IPS DF 19.7 (cell line): ENCODE measurements around the gene GAS2L2.

Source experiments
- DNase-seq: peaks from one replicate; pipeline ENCODE4 v3.0.0-alpha.2; 2013; ENCODE audit warnings: low read depth, low spot score

GAS2L2 gene

DNA sequence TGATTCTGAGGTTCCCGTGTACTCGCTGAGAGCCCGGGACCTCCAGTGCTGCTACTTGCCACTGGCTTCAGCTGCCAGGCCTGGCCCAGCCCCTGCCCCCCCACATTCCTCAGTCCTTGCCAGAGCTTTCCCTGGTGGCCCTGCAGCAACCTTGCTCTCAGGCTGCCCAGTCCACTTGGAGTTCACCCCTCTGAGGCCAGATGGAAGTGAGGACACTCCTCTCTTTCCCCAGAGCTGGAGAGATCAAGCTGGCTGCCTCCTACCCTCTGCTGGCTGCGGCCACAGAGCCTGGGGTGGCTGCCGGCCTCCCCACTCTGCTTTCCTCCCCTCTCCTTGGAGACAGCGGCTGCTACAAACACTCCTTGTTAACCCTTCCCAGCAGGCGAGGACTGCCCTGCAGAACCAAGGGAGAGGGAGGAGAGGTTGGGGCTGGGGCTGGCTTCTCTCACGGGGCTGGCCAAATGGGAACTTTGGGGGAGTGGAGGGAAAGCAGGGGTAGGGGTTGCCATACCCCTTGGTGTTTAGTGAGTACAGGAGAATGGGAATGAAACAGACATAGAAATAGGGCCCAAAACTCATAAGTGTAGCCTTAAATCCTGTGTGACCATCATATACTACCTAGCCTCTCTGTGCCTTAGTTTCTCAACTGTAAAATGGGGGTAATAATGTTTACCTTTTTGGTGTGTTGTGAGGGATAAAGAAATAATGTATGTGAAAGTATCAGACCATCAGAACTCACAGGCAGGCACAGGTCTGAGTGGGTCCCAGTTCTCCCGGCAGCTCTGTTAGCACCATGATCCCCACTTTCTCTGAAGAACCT is at the start of gene GAS2L2:
GAS2L2 (minus strand) TSS at position 295 of the 820 bp plus-strand sequence. CDS start 389 bp downstream, outside the sequence.
- no peak for DNase-seq

DNA sequence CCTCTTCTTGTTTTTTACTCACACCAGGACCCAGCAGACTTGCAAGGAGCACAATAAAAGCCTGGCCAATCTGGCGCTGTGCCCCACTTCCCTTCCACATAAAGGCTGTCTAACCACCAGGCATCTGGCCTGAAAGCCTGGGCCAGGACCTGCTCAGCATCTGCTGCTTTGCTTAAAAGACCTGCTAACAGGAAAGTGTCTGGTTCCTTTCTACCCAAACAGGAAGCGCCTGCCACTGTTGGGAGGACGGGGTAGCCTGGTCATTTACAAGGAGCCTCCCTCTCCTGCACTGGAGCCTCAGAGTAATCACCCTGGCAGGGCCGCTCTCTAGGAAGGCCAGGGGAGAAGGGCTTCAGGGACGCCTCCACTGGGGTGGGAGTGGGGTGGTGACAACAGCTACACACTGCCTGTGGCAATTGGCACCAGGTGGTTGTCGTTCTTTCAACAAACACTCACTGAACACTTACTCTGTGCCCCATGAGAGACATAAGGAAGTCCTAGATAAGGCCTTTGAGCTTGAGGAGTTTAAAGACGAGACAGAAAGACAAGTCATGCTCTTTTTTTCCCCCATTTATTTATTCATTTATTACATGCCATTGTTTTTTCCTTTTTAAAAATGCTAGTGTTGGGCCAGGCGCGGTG is 48.7 kb upstream of the GAS2L2 start:
- DNase-seq, result no peak

DNA sequence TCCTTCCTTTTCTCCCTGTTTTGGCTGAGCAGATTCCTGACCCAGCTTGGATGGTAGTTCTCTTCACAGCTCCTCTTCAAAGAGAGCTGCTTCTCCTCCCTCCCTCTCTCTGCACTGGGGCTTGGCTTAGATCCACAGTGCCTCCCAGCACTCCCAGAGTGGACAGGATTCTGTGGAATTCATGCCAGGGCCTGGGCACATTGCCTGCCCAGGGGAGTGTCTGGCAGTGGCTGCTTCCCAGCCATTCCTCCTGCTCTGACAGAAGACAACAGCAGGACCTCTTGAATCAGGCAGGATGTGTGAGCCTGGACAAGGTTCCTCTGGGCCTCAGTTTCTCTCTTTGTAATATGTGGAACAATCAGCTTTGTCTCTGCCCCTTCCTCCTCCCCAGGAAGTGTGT is 46.9 kb upstream of the GAS2L2 start:
- DNase-seq, result no peak

DNA sequence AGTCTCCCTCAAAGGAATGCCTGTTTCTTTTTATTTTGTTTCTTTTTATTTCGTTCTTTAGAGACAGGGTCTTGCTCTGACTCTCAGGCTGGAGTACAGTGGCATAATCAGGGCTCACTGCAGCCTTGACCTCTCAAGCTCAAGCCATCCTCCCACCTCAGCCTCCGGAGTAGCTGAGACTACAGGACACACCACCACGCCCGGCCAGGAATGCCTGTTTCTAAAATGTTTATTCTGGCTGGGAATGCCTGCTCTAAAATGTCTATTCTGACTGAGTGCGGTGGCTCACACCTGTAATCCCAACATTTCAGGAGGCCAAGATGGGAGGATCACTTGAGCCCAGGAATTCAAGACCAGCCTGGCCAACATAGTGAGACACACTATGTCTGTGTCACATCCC is 44.9 kb upstream of the GAS2L2 start:
- DNase-seq, result no peak

DNA sequence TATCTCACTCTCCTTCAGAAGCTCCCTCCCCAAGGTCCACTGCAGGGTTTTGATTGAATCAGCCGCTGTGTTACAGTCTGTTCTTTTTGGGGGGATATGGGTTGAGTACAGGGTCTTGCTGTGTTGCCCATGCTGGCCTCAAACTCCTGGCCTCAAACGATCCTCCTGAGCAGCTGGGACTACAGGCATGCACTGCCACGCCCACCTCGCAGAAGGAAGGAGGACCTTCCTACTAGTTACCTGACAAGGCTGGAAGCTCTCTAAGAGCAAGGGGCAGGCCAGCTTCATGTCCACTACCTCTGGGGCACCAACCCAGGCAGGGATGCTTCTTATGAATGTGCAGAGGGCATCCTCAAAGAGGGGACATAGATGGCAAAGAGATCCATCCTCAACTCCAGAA is 44.3 kb upstream of the GAS2L2 start:
- no peak for DNase-seq

DNA sequence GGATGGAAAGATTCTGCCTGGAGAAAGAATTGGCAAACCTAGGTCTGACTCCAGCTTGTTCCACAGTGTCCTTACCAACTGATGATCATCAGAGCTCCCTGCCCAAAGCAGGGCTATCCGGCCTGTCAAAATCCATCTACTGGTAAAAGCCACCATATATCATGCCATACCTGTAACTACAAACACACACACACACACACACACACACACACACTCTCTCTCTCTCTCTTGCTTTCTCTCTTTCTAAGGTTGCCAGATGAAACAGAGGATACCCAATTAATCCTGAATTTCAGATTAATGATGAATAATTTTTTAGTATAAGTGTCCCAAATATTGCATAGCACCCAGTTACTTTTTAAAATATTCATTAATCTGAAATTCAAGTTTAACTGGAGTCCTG is 43.9 kb upstream of the GAS2L2 start:
- no peak for DNase-seq

DNA sequence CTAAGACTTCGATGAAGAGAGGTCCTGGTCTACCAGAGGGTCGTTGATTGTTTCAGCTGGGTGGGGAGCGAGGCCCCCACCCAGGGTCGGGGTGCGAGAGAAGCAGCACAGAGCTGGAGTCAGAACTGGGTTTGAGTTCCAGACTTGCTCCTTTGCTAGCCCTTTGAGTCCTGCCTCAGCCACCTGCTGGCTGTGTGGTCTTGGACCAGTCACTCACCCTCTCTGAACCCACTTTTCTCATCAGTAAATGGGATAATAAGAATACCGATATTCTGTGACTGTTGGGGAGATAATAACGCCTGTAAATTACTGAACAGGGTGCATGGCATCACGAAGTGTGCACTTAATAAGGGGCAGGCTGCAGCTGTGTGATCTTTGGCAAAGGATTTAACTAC is 42.8 kb upstream of the GAS2L2 start:
- DNase-seq, result no peak

DNA sequence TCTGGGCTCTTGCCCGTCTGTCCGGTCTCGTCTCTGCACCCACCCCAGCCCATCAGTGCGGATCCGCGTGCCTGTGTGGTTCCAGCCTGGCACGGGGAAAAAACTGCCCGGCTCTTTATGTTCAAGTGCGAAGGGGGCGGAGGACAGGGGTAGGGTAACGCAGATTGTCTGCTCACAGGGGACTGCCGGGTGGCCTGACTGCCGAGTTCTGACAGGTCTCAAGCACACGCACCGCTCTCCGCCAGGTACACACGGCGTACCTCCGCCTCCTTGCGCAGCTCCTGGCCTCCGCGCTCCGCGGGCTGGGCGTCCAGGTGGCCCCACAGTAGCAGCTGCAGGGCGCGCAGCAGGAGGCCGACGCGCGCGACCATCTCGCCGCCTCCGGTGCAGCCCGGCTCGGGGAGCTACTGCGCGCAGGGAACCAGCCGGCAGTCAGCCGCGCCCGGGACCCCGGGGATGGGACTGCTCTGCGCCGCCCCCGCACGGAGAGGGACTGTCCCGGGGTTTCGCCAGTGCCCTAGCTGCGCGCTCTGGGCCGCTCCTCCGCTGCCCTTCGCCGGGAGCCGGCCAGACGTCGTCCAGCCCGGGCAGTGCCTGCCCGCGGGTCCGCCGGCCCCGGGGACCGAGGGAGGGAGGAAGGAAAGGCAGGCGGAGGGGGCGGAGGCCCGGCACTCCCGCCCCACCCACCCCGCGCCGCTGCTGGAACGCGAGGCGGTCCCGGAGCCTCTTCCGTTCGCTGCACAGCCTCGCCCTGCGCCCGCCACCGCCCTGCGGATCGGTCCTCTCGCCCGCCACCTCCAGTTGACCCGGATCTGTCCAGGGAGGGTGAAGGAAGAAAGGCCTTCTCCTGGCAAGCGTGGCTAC is 42.2 kb upstream of the GAS2L2 start, which contains the start of gene MMP28:
MMP28 (minus strand) TSS at position 635 of the 864 bp plus-strand sequence; CDS start at position 371, 264 bp downstream.
- DNase-seq, result no peak

DNA sequence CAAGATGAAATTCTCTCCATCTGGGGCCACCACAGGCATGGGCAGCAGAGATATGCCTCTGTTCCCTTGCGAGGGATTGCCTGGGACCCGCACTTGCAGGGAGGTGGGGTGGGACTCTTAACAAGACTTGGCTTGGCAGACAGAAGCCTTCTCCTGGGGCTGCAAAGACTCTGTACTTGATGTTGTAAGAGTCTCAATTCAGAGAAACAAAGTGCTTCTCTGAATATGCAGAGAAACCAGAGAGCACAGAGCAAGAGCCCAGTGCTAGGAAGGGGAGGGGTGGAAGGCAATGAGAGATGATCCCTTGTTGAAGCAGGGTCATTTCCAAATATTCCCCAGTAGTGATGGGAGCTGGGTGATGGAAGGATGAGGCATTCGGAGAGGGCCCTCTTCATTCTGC is 40.2 kb upstream of the GAS2L2 start:
- DNase-seq, result no peak

DNA sequence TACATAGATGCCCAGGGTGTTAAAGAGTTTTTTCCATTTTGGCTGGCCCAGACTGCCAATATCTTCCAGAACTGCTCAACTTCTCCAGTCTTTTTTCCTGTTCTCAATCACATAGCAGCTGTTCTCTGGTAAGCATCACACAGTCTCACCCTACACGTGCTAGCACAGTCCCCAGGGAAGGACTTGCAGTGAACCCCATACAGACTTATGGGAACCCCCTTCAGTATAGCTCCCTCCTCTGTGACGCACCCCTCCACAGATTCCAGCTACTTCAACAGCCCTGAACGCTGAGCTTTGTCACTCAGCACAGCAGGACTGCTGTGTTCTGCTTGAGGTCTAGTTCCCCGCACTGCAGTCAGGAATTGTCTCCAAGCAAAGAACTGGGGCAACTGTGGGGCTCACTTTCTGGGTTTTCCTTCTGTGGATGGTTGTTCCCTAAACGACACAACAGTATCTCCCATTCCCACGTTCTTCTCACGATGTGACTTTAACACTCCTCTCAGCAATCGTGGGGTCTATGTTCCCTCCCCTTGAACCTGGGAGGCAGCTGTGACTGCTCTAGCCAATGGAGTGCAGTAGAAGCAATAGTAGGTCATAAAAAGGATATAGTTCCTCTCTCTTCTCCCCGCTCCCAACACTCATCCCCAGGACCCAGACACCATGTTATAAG is 38.8 kb upstream of the GAS2L2 start:
- no peak for DNase-seq

DNA sequence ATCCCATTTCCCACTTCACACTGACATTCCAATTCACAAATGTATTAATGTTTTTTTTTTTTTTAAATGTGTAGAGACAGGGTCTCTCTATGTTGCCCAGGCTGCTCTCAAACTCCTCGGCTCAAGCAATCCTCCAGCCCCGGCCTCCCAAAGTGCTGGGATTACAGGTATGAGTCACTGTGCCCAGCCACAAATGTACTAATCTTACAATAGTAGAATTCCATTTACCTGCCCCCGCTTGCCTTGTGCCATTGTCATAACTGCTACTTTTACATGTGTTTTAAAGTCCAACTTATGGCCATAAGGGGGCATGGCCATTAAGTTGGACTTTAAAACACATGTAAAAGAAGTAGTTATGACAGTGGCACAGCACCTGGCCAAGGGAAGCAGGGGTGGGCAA is 37.8 kb upstream of the GAS2L2 start:
- DNase-seq, result no peak

DNA sequence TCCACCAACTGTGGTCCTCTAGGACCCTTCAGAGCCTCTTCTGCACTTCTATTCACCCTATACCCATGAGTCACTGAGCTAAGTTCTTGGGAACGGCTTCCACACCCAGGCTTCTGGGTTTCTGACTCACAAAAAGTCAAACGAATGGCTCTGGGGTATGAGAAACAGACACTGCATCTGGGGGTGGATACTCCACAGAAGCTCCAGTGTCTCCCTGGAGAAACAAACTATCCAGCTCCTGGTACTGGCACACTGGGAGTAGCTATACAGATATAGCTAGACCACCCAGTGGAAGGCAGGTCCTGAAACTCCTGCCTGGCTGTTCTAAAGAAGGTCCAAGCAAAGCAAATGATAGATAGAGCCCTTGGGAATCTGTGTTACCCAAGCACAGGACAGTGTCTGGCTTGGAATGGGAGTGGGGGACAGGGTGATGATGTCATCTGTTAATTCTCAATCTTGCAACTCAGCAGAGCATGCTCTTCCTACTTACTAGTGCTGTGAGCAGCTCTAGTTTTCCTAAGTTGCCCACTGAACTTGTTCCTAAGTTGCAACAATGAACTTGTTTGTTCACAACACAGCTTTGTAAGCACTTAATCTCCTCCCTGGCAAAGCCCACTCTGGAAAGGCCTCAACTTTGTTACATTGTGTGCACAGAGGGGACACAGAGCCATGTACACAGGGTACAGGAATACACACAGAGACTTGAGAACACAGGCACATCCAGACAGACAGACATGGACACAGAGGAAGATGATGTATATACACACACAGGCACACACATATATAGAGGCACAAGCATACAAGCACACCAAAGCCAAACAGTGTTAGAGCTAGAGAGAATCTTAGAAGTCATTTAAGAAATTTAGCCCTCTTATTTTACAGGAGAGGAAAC is 35.7 kb upstream of the GAS2L2 start:
- no peak for DNase-seq

DNA sequence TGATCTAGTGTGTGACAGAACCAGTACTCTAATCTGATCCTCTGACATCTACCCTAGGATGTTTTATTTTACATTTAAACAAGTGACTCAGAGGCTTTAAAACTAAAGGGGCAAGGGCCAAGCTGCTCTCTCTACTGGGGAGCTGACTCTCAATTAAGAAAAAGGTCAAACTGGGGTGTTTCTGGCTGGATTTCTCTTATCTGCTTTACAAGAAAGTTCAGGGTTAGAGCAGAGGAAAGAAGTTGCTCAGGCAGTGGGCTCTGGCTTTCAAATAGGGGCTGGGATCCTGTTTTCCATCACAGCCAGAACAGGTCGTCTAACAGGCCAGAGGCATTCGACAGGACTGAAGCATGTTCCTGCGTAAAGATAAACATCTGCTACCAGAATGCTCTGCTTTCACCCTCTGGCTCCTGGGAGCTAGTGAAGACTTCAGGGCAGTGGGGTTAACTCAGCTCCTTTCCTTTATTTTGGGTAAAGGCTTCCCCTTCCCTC is 33.9 kb upstream of the GAS2L2 start:
- no peak for DNase-seq

DNA sequence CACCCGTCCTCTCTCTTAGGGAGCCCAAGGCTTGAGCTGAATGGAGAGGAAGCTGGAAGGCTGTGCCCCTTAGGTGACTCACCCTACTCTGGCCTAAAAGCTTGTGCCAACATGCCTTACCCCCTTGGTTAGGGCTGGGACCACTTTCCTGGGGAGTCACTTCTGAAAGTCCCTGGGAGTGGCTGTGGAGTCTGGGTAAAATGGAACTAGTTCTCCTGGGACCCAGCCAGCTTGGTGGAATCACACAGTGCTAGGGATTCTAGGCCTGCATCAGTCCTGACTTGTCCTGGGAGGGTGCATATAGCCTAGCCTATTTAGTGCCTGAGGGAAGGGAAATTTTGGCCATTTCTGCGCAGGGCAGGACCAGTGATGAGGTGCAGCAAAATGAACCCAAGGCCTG is 31.9 kb upstream of the GAS2L2 start:
- DNase-seq, result no peak

DNA sequence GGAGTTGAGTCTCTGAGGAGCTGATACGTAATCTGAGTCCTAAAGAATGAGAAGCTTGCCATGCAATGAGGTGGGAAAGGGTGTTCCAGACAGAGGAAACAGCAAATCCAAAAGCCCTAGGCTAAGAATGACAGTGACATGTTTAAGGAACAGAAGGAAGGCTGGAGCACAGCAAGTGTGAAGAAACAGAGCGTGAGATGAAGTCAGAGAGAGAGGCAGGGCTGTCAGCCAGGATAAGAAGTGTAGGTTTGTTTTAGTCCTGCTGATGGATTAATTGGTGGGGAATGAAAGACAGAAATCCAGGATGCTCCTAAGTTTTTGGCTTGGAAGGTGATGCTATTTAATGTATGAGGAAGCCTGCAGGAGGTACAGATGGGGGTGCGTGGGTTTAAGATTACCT is 27.9 kb upstream of the GAS2L2 start:
- no peak for DNase-seq

DNA sequence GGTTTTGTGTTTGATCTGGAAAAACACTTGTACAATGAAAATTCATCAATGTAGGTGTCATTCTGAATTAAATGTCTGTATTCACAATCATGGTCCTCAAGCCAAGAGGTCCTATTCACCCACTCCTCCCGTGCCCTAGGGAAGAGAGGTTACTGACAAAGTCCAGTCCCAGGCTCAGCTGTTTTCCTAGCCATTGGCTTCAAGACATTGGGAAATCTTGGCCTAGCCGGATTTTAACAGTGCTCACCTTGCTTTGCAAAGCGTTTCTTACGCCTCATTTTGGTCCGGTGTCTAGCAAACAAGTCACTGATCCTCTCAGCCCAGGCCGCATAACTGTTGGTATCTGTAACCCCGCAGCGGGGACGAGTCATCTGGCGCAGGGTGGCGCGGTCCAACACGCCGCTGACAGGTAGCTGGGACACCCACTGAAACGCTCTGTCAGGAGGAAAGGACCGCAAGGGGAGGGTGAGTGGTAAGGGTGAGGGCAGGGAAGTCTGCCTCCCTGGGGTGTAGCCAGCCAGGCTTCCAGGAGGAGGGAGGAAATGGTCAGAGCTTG is 25.7 kb upstream of the GAS2L2 start:
- DNase-seq, result no peak

DNA sequence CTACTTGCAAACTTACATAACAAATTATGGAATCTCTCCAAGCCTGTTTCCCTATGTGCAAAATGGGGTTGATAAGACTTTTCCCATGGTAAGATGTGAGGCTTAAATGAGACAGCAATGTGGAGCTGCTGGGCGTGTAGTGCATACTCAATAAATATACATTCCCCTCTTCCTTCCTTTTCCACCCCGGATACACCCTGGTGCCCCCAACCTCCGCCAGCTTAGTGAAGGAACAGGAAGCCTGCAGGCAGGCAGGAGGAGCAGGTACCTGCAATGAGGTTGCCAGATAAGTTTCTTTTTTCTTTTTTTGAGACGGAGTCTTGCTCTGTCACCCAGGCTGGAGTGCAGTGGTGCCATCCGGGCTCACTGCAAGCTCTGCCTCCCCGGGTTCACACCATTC is 22.5 kb upstream of the GAS2L2 start:
- DNase-seq, result no peak

DNA sequence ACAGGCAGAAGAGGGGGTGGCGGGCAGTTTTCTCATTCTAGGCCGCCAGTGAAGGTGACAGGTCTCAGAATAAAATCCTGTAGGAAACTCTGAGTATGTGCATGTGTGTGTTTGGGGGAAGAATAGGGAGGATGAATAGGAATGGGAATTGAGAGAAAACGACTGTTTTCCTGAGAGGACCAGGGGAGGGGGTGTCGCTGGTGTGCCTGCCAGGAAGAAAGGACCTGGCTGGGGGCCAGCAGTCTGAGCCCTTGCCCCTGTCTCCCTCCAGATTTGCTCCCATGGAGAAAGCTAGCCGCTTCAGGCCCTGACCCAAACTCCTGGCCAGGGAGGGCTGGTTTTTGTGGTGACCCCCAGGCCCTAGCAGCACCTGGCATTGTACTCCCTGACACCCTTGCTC is 22.0 kb upstream of the GAS2L2 start:
- DNase-seq, result no peak

DNA sequence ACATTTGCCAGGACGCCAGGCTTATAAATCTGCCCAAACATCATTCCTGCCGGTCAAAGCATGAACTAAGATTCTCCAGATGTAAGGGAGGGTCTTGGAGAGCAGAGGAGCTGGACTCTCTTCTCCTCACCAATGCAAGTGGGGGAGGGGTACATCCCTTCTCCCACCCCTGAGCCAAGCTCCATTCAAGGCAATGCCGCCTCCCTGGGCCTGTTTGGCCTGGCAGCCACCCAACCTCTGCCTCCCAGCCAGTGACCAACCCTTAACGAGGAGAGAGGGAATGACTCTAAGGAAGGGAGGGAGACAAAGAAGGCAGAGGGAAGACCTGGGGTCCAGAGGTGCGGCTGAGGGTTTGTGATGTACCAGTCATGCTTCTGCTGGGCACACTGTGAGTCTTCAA is 21.5 kb upstream of the GAS2L2 start:
- DNase-seq, result no peak
